K562 (cell line): Measurements from ENCODE around the gene FABP3.

Experiments
- ARNT ChIP-seq, 2 experiments: fragments of 450-650 bp; IDR thresholded peaks; 2 replicates each; pipeline ENCODE4 v1.6.1; 2016; ENCODE audit warnings: mild to moderate bottlenecking in 1 of 2
- CAMTA2 ChIP-seq: fragments of 250-450 bp; sonication (Bioruptor Pico); conservative IDR thresholded peaks from 2 replicates; pipeline ENCODE4 v1.5.1; 2022
- CHD2 ChIP-seq: IDR thresholded peaks from 2 replicates; pipeline ENCODE4 v1.6.1; 2011; ENCODE audit warnings: low read depth, low read length
- FOXK2 ChIP-seq, 2 experiments: fragments of 450-650 bp; IDR thresholded peaks in 1 of 2; conservative IDR thresholded peaks in 1 of 2; 2 replicates each; pipeline ENCODE4 v1.6.1; 2016; ENCODE audit warnings: low read depth in 2 of 2, mild to moderate bottlenecking in 1 of 2
- PTBP1 ChIP-seq: fragments of 200-400 bp; formaldehyde crosslinking; IDR thresholded peaks from 2 replicates; pipeline ENCODE4 v1.6.1; 2017; ENCODE audit warnings: low read depth, low read length
- RERE ChIP-seq: sonication (generic); formaldehyde crosslinking; IDR thresholded peaks from 2 replicates; pipeline ENCODE4 v1.8.0; 2023; ENCODE audit warnings: missing genetic modification reagents, mild to moderate bottlenecking, borderline replicate concordance
- SRF ChIP-seq, 2 experiments: fragments of 250-450, 450-650 bp in 1 of 2; sonication (Bioruptor Pico) in 1 of 2; sonication (generic) in 1 of 2; formaldehyde crosslinking; IDR thresholded peaks; 2 replicates each; pipeline versions ENCODE4 v1.5.0 to v1.5.1; 2020 to 2022; ENCODE audit warnings: mild to moderate bottlenecking in 1 of 2, missing genetic modification reagents in 1 of 2
- ZC3H11A ChIP-seq: IDR thresholded peaks from 2 replicates; pipeline ENCODE4 v1.6.1; 2012; ENCODE audit warnings: low read depth, low read length, improper control_type of control experiment
- TF ChIP-seq, protein P1 (sequence below), 3 experiments: IDR thresholded peaks in 2 of 3; conservative IDR thresholded peaks in 1 of 3; 2 replicates each; pipeline ENCODE4 v1.5.1; 2011 to 2012; ENCODE audit warnings: low read length in 3 of 3, mild to moderate bottlenecking in 3 of 3, control low read depth in 2 of 3, improper control_type of control experiment in 1 of 3, inconsistent platforms in 1 of 3, low read depth in 1 of 3, mixed read lengths in 1 of 3, moderate library complexity in 1 of 3; ENCODE audit not compliant: insufficient read depth in 2 of 3

DNA sequence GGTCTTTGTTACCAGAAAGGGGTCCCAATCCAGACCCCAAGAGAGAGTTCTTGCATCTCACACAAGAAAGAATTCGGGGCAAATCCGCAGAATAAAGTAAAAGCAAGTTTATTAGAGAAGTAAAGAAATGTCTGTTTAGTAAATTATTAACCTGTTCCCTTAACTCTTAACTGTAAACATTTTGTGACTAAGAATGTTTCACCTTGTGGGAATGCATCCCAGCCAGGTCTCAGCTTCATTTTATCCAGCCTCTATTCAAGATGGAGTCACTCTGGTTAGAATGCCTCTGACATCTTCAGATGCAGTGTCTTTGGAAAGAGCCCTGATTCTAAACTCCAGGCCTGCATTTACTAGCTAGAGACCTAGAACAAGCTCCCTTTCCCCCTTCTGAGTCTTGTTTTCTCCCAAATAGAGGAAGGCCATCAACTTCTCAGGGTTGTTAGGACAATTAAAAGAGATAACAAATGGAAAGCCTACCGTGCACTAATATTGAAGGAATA, 4.5 kb upstream of the FABP3 start:
- TF ChIP-seq RERE (CRISPR knock-in tag) (no peak), ZC3H11A (no peak), CAMTA2 (CRISPR knock-in tag) (no peak), CHD2 (no peak), ARNT (IDR thresholded peaks at IDR 0.05) (no peak), PTBP1 (no peak), SRF (CRISPR knock-in tag; IDR thresholded peaks at IDR 0.05) (no peak), FOXK2 (conservative IDR thresholded peaks at IDR 0.05 in 1 of 2, IDR thresholded peaks at IDR 0.05 in 1 of 2; ENCODE audit: low read depth in 2 of 2) (no peak)
- TF ChIP-seq, protein P1, sequence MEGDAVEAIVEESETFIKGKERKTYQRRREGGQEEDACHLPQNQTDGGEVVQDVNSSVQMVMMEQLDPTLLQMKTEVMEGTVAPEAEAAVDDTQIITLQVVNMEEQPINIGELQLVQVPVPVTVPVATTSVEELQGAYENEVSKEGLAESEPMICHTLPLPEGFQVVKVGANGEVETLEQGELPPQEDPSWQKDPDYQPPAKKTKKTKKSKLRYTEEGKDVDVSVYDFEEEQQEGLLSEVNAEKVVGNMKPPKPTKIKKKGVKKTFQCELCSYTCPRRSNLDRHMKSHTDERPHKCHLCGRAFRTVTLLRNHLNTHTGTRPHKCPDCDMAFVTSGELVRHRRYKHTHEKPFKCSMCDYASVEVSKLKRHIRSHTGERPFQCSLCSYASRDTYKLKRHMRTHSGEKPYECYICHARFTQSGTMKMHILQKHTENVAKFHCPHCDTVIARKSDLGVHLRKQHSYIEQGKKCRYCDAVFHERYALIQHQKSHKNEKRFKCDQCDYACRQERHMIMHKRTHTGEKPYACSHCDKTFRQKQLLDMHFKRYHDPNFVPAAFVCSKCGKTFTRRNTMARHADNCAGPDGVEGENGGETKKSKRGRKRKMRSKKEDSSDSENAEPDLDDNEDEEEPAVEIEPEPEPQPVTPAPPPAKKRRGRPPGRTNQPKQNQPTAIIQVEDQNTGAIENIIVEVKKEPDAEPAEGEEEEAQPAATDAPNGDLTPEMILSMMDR (IDR thresholded peaks at IDR 0.05 in 2 of 3, conservative IDR thresholded peaks at IDR 0.05 in 1 of 3; ENCODE audit: insufficient read depth in 2 of 3, low read depth in 1 of 3, low read length in 3 of 3), result no peak
